Measurements from ENCODE around the gene C16orf54. TPM values are rescaled to one million over a fixed set of nuclear protein-coding genes. Genes with fewer than 3 reads are reported as not detected.
A peak's percentile ranks its signal among the peaks of the same experiment; 100 is the strongest.
"Not testable (repeated sequence)": the region's sequence is repeated elsewhere in the genome, so short reads cannot be mapped to it uniquely, and the experiment has no call there.

C16orf54 gene
- polyA plus RNA-seq, 1 experiment: not detected

- CTCF ChIA-PET: no interaction called here
- no peak for DNase-seq (ENCODE audit: low read depth)
These were observed 17.5 kb upstream of the C16orf54 start for GRCh38 chr16:29763326-29763725.

GRCh38 chr16:29761882-29762281 is 16.1 kb upstream of the C16orf54 start:
- TF ChIP-seq CTCF (IDR thresholded peaks at IDR 0.05; ENCODE audit: insufficient read depth, low read depth, low read length): no peak
- ChIA-PET CTCF (interaction anchor here (0.6 to 2.5 kb wide), 2 partner anchors 23 to 27 kb away, joined by 3 to 8 read pairs; no protein-coding TSS in a partner anchor), POLR2A (no interaction called here)
- no peaks in the 10 kb centered on the region for H3K36me3 ChIP-seq (ENCODE audit: control insufficient read depth, insufficient read depth, low read length)
- H3K27me3 ChIP-seq (ENCODE audit: control insufficient read depth, insufficient read depth, low read length): peaks cover 3% of the 10 kb centered on the region
- DNase-seq (ENCODE audit: low read depth): no peak
- no peak overlapping the region for H3K4me3 ChIP-seq (ENCODE audit: low read depth, low read length)

More at GRCh38 chr16:29763326-29763725, 17.5 kb upstream of the C16orf54 start:
- POLR2A ChIA-PET: no interaction called here
- H3K27me3 ChIP-seq (ENCODE audit: control insufficient read depth, insufficient read depth, low read length): peaks cover 3% of the 10 kb centered on the region
- no peak overlapping the region for H3K4me3 ChIP-seq (ENCODE audit: low read depth, low read length)
- no peak for TF ChIP-seq CTCF (IDR thresholded peaks at IDR 0.05; ENCODE audit: insufficient read depth, low read depth, low read length)
- H3K36me3 ChIP-seq (ENCODE audit: control insufficient read depth, insufficient read depth, low read length): no peaks in the 10 kb centered on the region

- H3K36me3 ChIP-seq (ENCODE audit: control insufficient read depth, insufficient read depth, low read length); DNase-seq (ENCODE audit: low read depth); H3K4me3 ChIP-seq (ENCODE audit: low read depth, low read length); POLR2A ChIA-PET; H3K27me3 ChIP-seq (ENCODE audit: control insufficient read depth, insufficient read depth, low read length): not testable (repeated sequence)
- CTCF ChIA-PET: interaction anchor here (2.5 kb wide), 1 partner anchor 24 kb away, joined by 8 read pairs; no protein-coding TSS in a partner anchor
These were observed 15.5 kb upstream of the C16orf54 start for GRCh38 chr16:29761280-29761651.

GRCh38 chr16:29760567-29761279 is 14.9 kb upstream of the C16orf54 start:
- DNase-seq (ENCODE audit: low read depth): no peak
- no peak for TF ChIP-seq CTCF (IDR thresholded peaks at IDR 0.05; ENCODE audit: insufficient read depth, low read depth, low read length)
- POLR2A ChIA-PET: no interaction called here
- CTCF ChIA-PET: interaction anchor here (2.5 kb wide), 1 partner anchor 24 kb away, joined by 8 read pairs; no protein-coding TSS in a partner anchor
- Histone ChIP-seq H3K4me3 (ENCODE audit: low read depth, low read length) (no peak overlapping the region), H3K36me3 (ENCODE audit: control insufficient read depth, insufficient read depth, low read length) (no peaks in the 10 kb centered on the region), H3K27me3 (ENCODE audit: control insufficient read depth, insufficient read depth, low read length) (peaks cover 3% of the 10 kb centered on the region)

- Histone ChIP-seq H3K27me3 (ENCODE audit: control insufficient read depth, insufficient read depth, low read length) (no peaks in the 10 kb centered on the region; the same call in 1 of the 2 replicates), H3K36me3 (ENCODE audit: control insufficient read depth, insufficient read depth, low read length) (no peaks in the 10 kb centered on the region), H3K4me3 (ENCODE audit: low read depth, low read length) (no peak overlapping the region)
- CTCF ChIA-PET: interaction anchor here (0.6 to 2.1 kb wide), 4 partner anchors 10 to 274 kb away, joined by 3 to 5 read pairs (median 3); no protein-coding TSS in a partner anchor
- DNase-seq (ENCODE audit: low read depth): peak; percentile 13
- peak; percentile 31; the same call in 1 of the 2 replicates for TF ChIP-seq CTCF (IDR thresholded peaks at IDR 0.05; ENCODE audit: insufficient read depth, low read depth, low read length)
- POLR2A ChIA-PET: no interaction called here
These were observed 12.2 kb upstream of the C16orf54 start for GRCh38 chr16:29757950-29758466.

- DNase-seq (ENCODE audit: low read depth); H3K36me3 ChIP-seq (ENCODE audit: control insufficient read depth, insufficient read depth, low read length); H3K4me3 ChIP-seq (ENCODE audit: low read depth, low read length); POLR2A ChIA-PET; H3K27me3 ChIP-seq (ENCODE audit: control insufficient read depth, insufficient read depth, low read length): not testable (repeated sequence)
- CTCF ChIA-PET: interaction anchor here (0.6 to 2.1 kb wide), 5 partner anchors 9 to 316 kb away, joined by 3 to 5 read pairs (median 4); no protein-coding TSS in a partner anchor
These were observed 11.3 kb upstream of the C16orf54 start for GRCh38 chr16:29757086-29757485.

All from BJ (cell line).